Measurements from ENCODE around the gene SIX5. TPM values are rescaled to one million over a fixed set of nuclear protein-coding genes. Genes with fewer than 3 reads are reported as not detected.

SIX5 gene
- total and polyA plus RNA-seq, 9 of the 15 experiments (the other 6 are each of a cell fraction or from before 2014, with no cell fraction given), result 1.4 to 17.2 (median 7.4) TPM; not detected in 2

DNA sequence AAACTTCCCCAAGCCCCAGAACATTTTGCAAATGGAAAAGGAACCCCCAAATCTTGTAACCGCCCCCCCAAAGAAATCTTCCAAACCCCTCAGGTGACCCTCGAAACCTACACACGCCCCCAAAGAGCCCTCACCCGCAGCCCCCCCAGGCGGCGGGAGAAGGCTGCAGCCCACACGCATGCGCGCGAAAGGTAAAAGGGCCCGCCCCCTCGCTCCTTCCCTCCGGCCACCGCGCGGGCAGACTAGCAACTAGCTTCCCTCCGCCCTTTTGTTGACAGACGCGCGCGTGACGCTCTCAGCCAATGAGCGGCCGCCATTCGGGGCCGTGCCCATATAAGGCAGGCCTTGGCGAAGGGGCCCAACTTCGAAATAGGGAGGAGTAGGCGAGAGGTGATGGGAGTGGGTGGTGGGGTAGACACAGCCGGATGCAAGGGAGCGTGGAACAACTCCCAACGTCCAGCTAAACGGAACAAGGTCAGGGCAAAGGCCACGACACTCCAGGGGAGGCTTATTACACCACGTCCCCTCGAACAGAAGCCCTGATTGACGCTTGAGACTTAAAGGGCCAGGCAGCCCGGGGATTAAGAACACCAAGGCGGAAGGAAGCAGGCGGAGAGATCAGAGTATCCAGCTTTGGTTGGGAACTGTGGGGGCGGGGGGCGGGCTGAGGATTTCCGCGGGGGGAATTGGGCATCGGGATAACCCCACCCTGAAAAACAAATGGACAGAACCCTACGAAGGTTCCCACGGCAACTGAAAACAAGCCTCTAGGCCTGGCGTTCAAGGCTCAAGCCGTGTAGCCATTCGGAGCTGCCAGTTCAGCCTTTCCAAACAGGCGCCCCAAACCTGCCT is 51.7 kb downstream of the SIX5 start (continued):
- TF ChIP-seq FOSL1 (tag; conservative IDR thresholded peaks at IDR 0.05), result 0 out of 2 replicates have a peak, but pooled peaks have one; percentile 48
- TF ChIP-seq, protein P1, sequence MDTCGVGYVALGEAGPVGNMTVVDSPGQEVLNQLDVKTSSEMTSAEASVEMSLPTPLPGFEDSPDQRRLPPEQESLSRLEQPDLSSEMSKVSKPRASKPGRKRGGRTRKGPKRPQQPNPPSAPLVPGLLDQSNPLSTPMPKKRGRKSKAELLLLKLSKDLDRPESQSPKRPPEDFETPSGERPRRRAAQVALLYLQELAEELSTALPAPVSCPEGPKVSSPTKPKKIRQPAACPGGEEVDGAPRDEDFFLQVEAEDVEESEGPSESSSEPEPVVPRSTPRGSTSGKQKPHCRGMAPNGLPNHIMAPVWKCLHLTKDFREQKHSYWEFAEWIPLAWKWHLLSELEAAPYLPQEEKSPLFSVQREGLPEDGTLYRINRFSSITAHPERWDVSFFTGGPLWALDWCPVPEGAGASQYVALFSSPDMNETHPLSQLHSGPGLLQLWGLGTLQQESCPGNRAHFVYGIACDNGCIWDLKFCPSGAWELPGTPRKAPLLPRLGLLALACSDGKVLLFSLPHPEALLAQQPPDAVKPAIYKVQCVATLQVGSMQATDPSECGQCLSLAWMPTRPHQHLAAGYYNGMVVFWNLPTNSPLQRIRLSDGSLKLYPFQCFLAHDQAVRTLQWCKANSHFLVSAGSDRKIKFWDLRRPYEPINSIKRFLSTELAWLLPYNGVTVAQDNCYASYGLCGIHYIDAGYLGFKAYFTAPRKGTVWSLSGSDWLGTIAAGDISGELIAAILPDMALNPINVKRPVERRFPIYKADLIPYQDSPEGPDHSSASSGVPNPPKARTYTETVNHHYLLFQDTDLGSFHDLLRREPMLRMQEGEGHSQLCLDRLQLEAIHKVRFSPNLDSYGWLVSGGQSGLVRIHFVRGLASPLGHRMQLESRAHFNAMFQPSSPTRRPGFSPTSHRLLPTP (IDR thresholded peaks at IDR 0.05; ENCODE audit: borderline replicate concordance, extremely low read depth, insufficient read length), result no peak
- peak in 1 of 2 experiments; percentile 85; a peak in 2 of 4 replicates for TF ChIP-seq ARNT (IDR thresholded peaks at IDR 0.05)
- TF ChIP-seq L3MBTL2 (IDR thresholded peaks at IDR 0.05), result peak; percentile 67
- no peak for TF ChIP-seq KAT8 (IDR thresholded peaks at IDR 0.05; ENCODE audit: low read depth)
- no peak for TF ChIP-seq DPF2 (IDR thresholded peaks at IDR 0.05)
- TF ChIP-seq KDM5B (IDR thresholded peaks at IDR 0.05; ENCODE audit: insufficient replicate concordance, low read depth, low read length), result peak; percentile 20
- TF ChIP-seq NONO (IDR thresholded peaks at IDR 0.05; ENCODE audit: low read depth in 2 of 2, low read length in 1 of 2), result 0 out of 4 replicates have a peak, but pooled peaks of 1 of the 2 experiments have one; percentile 9
- TF ChIP-seq, protein P2, sequence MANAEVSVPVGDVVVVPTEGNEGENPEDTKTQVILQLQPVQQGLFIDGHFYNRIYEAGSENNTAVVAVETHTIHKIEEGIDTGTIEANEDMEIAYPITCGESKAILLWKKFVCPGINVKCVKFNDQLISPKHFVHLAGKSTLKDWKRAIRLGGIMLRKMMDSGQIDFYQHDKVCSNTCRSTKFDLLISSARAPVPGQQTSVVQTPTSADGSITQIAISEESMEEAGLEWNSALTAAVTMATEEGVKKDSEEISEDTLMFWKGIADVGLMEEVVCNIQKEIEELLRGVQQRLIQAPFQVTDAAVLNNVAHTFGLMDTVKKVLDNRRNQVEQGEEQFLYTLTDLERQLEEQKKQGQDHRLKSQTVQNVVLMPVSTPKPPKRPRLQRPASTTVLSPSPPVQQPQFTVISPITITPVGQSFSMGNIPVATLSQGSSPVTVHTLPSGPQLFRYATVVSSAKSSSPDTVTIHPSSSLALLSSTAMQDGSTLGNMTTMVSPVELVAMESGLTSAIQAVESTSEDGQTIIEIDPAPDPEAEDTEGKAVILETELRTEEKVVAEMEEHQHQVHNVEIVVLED (CRISPR knock-in tag; IDR thresholded peaks at IDR 0.05), result no peak
- peak; percentile 22; the same call in 1 of the 2 replicates for TF ChIP-seq ZNF384 (IDR thresholded peaks at IDR 0.05; ENCODE audit: low read depth, low read length)
- peak; percentile 72 for TF ChIP-seq GABPB1 (CRISPR knock-in tag; IDR thresholded peaks at IDR 0.05)
- peak; percentile 59 for TF ChIP-seq GABPA (tag; conservative IDR thresholded peaks at IDR 0.05; ENCODE audit: low read depth)
- peak; percentile 94 for TF ChIP-seq CREM (IDR thresholded peaks at IDR 0.05; ENCODE audit: low read depth)
- TF ChIP-seq, protein P3, sequence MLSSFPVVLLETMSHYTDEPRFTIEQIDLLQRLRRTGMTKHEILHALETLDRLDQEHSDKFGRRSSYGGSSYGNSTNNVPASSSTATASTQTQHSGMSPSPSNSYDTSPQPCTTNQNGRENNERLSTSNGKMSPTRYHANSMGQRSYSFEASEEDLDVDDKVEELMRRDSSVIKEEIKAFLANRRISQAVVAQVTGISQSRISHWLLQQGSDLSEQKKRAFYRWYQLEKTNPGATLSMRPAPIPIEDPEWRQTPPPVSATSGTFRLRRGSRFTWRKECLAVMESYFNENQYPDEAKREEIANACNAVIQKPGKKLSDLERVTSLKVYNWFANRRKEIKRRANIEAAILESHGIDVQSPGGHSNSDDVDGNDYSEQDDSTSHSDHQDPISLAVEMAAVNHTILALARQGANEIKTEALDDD (IDR thresholded peaks at IDR 0.05), result 0 out of 2 replicates have a peak, but pooled peaks have one; percentile 25
- TF ChIP-seq CHD2 (IDR thresholded peaks at IDR 0.05; ENCODE audit: low read depth, low read length), result peak; percentile 71
- TF ChIP-seq, protein P4, sequence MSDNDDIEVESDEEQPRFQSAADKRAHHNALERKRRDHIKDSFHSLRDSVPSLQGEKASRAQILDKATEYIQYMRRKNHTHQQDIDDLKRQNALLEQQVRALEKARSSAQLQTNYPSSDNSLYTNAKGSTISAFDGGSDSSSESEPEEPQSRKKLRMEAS (CRISPR knock-in tag; IDR thresholded peaks at IDR 0.05), result peak; percentile 78
- TF ChIP-seq, protein P5, sequence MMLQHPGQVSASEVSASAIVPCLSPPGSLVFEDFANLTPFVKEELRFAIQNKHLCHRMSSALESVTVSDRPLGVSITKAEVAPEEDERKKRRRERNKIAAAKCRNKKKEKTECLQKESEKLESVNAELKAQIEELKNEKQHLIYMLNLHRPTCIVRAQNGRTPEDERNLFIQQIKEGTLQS (IDR thresholded peaks at IDR 0.05), result peak; percentile 44; the same call in 1 of the 2 replicates
- TF ChIP-seq, protein P5 (CRISPR knock-in tag; conservative IDR thresholded peaks at IDR 0.05), result no peak
- TF ChIP-seq, protein P6, sequence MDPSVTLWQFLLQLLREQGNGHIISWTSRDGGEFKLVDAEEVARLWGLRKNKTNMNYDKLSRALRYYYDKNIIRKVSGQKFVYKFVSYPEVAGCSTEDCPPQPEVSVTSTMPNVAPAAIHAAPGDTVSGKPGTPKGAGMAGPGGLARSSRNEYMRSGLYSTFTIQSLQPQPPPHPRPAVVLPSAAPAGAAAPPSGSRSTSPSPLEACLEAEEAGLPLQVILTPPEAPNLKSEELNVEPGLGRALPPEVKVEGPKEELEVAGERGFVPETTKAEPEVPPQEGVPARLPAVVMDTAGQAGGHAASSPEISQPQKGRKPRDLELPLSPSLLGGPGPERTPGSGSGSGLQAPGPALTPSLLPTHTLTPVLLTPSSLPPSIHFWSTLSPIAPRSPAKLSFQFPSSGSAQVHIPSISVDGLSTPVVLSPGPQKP (CRISPR knock-in tag; IDR thresholded peaks at IDR 0.05), result 0 out of 2 replicates have a peak, but pooled peaks have one; percentile 64
